ENCODE measurements around the gene UGGT2. TPM values are rescaled to one million over a fixed set of nuclear protein-coding genes. Genes with fewer than 3 reads are reported as not detected.

UGGT2 gene
- polyA plus RNA-seq, 2 of the 4 experiments (the other 2 are of a cell fraction) = 10.3 to 27.9 TPM

DNA sequence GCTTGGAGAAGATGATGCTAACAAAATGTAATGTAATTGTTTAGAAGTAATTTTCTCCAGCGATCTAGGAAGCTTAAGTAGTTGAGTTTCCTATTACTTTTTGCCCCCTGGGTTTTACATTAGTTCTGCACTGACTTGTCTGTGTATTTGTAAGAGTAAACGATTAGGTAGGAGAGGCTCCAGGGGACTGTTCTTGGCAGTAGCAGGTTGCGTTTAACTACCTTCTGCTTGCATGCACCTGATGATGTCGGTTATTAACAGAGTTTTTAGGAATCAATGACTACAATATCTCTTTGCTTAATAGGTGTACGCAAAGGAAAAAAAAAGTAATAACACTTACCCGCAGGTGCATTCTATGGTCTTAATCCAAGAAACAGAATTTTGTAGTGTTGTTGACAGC, 18.3 kb upstream of the UGGT2 start:
- TF ChIP-seq HOXA7 (CRISPR knock-in tag; IDR thresholded peaks at IDR 0.05) = no peak
- TF ChIP-seq, protein P1, sequence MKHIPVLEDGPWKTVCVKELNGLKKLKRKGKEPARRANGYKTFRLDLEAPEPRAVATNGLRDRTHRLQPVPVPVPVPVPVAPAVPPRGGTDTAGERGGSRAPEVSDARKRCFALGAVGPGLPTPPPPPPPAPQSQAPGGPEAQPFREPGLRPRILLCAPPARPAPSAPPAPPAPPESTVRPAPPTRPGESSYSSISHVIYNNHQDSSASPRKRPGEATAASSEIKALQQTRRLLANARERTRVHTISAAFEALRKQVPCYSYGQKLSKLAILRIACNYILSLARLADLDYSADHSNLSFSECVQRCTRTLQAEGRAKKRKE (CRISPR knock-in tag; IDR thresholded peaks at IDR 0.05; ENCODE audit: low read depth) = no peak
- TF ChIP-seq, protein P2, sequence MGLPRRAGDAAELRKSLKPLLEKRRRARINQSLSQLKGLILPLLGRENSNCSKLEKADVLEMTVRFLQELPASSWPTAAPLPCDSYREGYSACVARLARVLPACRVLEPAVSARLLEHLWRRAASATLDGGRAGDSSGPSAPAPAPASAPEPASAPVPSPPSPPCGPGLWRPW (IDR thresholded peaks at IDR 0.05) = no peak
- no peak for TF ChIP-seq JUN (IDR thresholded peaks at IDR 0.05)
- TF ChIP-seq EHF (CRISPR knock-in tag; IDR thresholded peaks at IDR 0.05) = no peak
- TF ChIP-seq NPAS2 (CRISPR knock-in tag; IDR thresholded peaks at IDR 0.05; ENCODE audit: borderline replicate concordance) = no peak
- TF ChIP-seq, protein P3, sequence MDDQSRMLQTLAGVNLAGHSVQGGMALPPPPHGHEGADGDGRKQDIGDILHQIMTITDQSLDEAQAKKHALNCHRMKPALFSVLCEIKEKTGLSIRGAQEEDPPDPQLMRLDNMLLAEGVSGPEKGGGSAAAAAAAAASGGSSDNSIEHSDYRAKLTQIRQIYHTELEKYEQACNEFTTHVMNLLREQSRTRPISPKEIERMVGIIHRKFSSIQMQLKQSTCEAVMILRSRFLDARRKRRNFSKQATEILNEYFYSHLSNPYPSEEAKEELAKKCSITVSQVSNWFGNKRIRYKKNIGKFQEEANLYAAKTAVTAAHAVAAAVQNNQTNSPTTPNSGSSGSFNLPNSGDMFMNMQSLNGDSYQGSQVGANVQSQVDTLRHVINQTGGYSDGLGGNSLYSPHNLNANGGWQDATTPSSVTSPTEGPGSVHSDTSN (IDR thresholded peaks at IDR 0.05) = no peak
- TF ChIP-seq EHMT2 (IDR thresholded peaks at IDR 0.05; ENCODE audit: low read depth) = no peak
- TF ChIP-seq, protein P4, sequence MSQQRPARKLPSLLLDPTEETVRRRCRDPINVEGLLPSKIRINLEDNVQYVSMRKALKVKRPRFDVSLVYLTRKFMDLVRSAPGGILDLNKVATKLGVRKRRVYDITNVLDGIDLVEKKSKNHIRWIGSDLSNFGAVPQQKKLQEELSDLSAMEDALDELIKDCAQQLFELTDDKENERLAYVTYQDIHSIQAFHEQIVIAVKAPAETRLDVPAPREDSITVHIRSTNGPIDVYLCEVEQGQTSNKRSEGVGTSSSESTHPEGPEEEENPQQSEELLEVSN (IDR thresholded peaks at IDR 0.05; ENCODE audit: borderline replicate concordance, low read depth) = no peak
- no peak for TF ChIP-seq RCOR1 (IDR thresholded peaks at IDR 0.05; ENCODE audit: low read depth, low read length)
- TF ChIP-seq HOXB5 (CRISPR knock-in tag; IDR thresholded peaks at IDR 0.05) = no peak
- TF ChIP-seq TP53 (CRISPR knock-in tag; IDR thresholded peaks at IDR 0.05) = no peak
- no peak for TF ChIP-seq FOSB (CRISPR knock-in tag; IDR thresholded peaks at IDR 0.05)
- H3K4me2 ChIP-seq = no peak overlapping the region
- POLR2A ChIA-PET = no interaction called here
- FAIRE-seq (no peak), DNase-seq (ENCODE audit: low read depth in 1 of 2, low spot score in 1 of 2) (no peak), ATAC-seq (no peak)
- H3K9me3 ChIP-seq = no peaks in the 10 kb centered on the region
- no peak overlapping the region for H3K27ac ChIP-seq
- no peak overlapping the region for H3K4me3 ChIP-seq
- WGBS (ENCODE audit: missing lambda C conversion rate) = 52% methylated on average over 6 of the region's 6 CpGs
- H3K4me1 ChIP-seq = no peaks in the 10 kb centered on the region
- CTCF ChIA-PET = interaction anchor here (2.2 kb wide), 1 partner anchor 10 kb away, joined by 6 read pairs; no protein-coding TSS in a partner anchor

DNA sequence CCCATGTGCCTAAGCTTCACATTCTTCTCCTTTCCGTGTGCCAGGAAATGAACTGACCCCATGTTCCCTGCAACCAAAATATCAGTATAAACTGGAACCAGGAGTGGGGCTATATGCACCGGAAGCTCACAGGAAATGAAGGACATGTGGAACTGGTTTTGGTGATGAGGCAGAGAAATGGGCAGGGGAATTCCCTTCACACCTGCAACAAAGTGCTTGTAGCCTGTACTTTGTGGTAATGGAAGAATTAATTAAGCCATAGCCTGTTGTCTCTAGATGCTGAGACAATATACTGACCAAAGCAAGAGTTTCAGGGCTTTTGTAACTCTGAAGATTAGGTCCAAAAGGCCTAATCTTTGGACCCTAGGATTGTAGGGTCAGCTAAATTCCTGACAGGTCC, 15.5 kb upstream of the UGGT2 start:
- TF ChIP-seq KDM1A (IDR thresholded peaks at IDR 0.05; ENCODE audit: low read depth) (no peak), FOSL2 (IDR thresholded peaks at IDR 0.05) (no peak), FOSL2 (CRISPR knock-in tag; IDR thresholded peaks at IDR 0.05) (no peak), PHF8 (IDR thresholded peaks at IDR 0.05; ENCODE audit: borderline replicate concordance, low read depth) (no peak), EHF (CRISPR knock-in tag; IDR thresholded peaks at IDR 0.05) (no peak), HEYL (CRISPR knock-in tag; IDR thresholded peaks at IDR 0.05) (no peak), JUNB (IDR thresholded peaks at IDR 0.05) (no peak), NR3C1 (IDR thresholded peaks at IDR 0.05) (no peak)
- TF ChIP-seq, protein P5, sequence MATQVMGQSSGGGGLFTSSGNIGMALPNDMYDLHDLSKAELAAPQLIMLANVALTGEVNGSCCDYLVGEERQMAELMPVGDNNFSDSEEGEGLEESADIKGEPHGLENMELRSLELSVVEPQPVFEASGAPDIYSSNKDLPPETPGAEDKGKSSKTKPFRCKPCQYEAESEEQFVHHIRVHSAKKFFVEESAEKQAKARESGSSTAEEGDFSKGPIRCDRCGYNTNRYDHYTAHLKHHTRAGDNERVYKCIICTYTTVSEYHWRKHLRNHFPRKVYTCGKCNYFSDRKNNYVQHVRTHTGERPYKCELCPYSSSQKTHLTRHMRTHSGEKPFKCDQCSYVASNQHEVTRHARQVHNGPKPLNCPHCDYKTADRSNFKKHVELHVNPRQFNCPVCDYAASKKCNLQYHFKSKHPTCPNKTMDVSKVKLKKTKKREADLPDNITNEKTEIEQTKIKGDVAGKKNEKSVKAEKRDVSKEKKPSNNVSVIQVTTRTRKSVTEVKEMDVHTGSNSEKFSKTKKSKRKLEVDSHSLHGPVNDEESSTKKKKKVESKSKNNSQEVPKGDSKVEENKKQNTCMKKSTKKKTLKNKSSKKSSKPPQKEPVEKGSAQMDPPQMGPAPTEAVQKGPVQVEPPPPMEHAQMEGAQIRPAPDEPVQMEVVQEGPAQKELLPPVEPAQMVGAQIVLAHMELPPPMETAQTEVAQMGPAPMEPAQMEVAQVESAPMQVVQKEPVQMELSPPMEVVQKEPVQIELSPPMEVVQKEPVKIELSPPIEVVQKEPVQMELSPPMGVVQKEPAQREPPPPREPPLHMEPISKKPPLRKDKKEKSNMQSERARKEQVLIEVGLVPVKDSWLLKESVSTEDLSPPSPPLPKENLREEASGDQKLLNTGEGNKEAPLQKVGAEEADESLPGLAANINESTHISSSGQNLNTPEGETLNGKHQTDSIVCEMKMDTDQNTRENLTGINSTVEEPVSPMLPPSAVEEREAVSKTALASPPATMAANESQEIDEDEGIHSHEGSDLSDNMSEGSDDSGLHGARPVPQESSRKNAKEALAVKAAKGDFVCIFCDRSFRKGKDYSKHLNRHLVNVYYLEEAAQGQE (IDR thresholded peaks at IDR 0.05) = no peak
- TF ChIP-seq, protein P6, sequence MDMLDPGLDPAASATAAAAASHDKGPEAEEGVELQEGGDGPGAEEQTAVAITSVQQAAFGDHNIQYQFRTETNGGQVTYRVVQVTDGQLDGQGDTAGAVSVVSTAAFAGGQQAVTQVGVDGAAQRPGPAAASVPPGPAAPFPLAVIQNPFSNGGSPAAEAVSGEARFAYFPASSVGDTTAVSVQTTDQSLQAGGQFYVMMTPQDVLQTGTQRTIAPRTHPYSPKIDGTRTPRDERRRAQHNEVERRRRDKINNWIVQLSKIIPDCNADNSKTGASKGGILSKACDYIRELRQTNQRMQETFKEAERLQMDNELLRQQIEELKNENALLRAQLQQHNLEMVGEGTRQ (IDR thresholded peaks at IDR 0.05) = no peak
- TF ChIP-seq, protein P7, sequence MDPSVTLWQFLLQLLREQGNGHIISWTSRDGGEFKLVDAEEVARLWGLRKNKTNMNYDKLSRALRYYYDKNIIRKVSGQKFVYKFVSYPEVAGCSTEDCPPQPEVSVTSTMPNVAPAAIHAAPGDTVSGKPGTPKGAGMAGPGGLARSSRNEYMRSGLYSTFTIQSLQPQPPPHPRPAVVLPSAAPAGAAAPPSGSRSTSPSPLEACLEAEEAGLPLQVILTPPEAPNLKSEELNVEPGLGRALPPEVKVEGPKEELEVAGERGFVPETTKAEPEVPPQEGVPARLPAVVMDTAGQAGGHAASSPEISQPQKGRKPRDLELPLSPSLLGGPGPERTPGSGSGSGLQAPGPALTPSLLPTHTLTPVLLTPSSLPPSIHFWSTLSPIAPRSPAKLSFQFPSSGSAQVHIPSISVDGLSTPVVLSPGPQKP (IDR thresholded peaks at IDR 0.05; ENCODE audit: low read depth, low read length) = no peak
- ChIA-PET CTCF (interaction anchor here (1.5 kb wide), 1 partner anchor 8 kb away, joined by 3 read pairs; no protein-coding TSS in a partner anchor), POLR2A (no interaction called here)

More for the DNA sequence above, 15.5 kb upstream of the UGGT2 start:
- Histone ChIP-seq H3K4me1 (no peaks in the 10 kb centered on the region), H3K27ac (no peak overlapping the region), H3K4me3 (no peak overlapping the region), H3K9me3 (no peaks in the 10 kb centered on the region), H3K4me2 (no peak overlapping the region)
- DNase-seq (ENCODE audit: low read depth in 1 of 2, low spot score in 1 of 2) (no peak), FAIRE-seq (no peak), ATAC-seq (no peak)
- WGBS (ENCODE audit: missing lambda C conversion rate) = 49% methylated on average over 2 of the region's 2 CpGs

Data from A549 (cell line).